ENCODE measurements around the gene SPAAR. TPM values are rescaled to one million over a fixed set of nuclear protein-coding genes. Genes with fewer than 3 reads are reported as not detected.

Gene SPAAR
- total RNA-seq, 1 donor from 2014 or later, result 4.0 TPM

- peak in 1 of 3 experiments; percentile 17 for TF ChIP-seq CTCF (IDR thresholded peaks at IDR 0.05)
- H3K27ac ChIP-seq, result peak overlapping the region; percentile 84 to 98
- no peaks in the 10 kb centered on the region for H3K9me3 ChIP-seq
- H3K4me3 ChIP-seq, result peak overlapping the region; percentile 39 to 41
- H3K4me1 ChIP-seq, result peaks cover 56 to 83% of the 10 kb centered on the region in 2 donors
- intact Hi-C loops (cut with DNase I), result loop anchor here (1.0 to 10.0 kb wide), 4 partner anchors 28 to 413 kb away; partner anchors contain the start of genes CCDC107, CCIN, RMRP and RUSC2
- no peaks in the 10 kb centered on the region for H3K27me3 ChIP-seq
- H3K36me3 ChIP-seq, result no peaks in the 10 kb centered on the region
- peak; percentile 46 to 91 for DNase-seq (ENCODE audit: low spot score in 2 of 2)
These were observed 1.4 kb upstream of the SPAAR start for GRCh38 chr9:35907711-35908503.

GRCh38 chr9:35908504-35909125 is 675 bp upstream of the SPAAR start:
- no peak for TF ChIP-seq CTCF (IDR thresholded peaks at IDR 0.05)
- H3K27ac ChIP-seq, result peak overlapping the region; percentile 84 to 98
- no peak for DNase-seq (ENCODE audit: low spot score in 2 of 2)
- no peaks in the 10 kb centered on the region for H3K27me3 ChIP-seq
- intact Hi-C loops (cut with DNase I), result loop anchor here (10.0 kb wide), 3 partner anchors 254 to 414 kb away; partner anchors contain the start of genes CCDC107, CCIN, RMRP and RUSC2
- no peaks in the 10 kb centered on the region for H3K36me3 ChIP-seq
- H3K4me1 ChIP-seq, result peaks cover 52 to 80% of the 10 kb centered on the region in 2 donors
- H3K4me3 ChIP-seq, result peak overlapping the region in 1 of 2 donors; percentile 39
- H3K9me3 ChIP-seq, result no peaks in the 10 kb centered on the region

- peak overlapping the region in 1 of 2 donors; percentile 39 for H3K4me3 ChIP-seq
- no peaks in the 10 kb centered on the region for H3K36me3 ChIP-seq
- no peak for DNase-seq (ENCODE audit: low spot score in 2 of 2)
- no peak for TF ChIP-seq CTCF (IDR thresholded peaks at IDR 0.05)
- H3K9me3 ChIP-seq, result no peaks in the 10 kb centered on the region
- intact Hi-C loops (cut with DNase I), result loop anchor here (10.0 kb wide), 3 partner anchors 255 to 415 kb away; partner anchors contain the start of genes CCDC107, CCIN, RMRP and RUSC2
- no peaks in the 10 kb centered on the region for H3K27me3 ChIP-seq
- peak overlapping the region; percentile 84 to 98 for H3K27ac ChIP-seq
- peaks cover 47 to 72% of the 10 kb centered on the region in 2 donors for H3K4me1 ChIP-seq
These were observed 660 bp downstream of the SPAAR start for GRCh38 chr9:35909687-35910612.

- TF ChIP-seq CTCF (IDR thresholded peaks at IDR 0.05), result peak; percentile 25 to 42 (median 28)
- intact Hi-C loops (cut with DNase I), result no loop called here
- Histone ChIP-seq H3K27me3 (no peaks in the 10 kb centered on the region), H3K36me3 (no peaks in the 10 kb centered on the region), H3K4me3 (no peak overlapping the region), H3K4me1 (peaks cover 39 to 64% of the 10 kb centered on the region in 2 donors), H3K27ac (peak overlapping the region; percentile 84 to 98), H3K9me3 (no peaks in the 10 kb centered on the region)
- no peak for DNase-seq (ENCODE audit: low spot score in 2 of 2)
These were observed 1.5 kb downstream of the SPAAR start for GRCh38 chr9:35910613-35911359.
